GM21717 (cell line): ENCODE measurements around the gene NPDC1.
"Not testable (repeated sequence)": the region's sequence is repeated elsewhere in the genome, so short reads cannot be mapped to it uniquely, and the experiment has no call there.

ENCODE experiments used
- ATAC-seq: cut with Tn5 transposase; IDR thresholded peaks from one replicate; pipeline ENCODE4 v1.9.1; 2021; ENCODE audit warnings: mild to moderate bottlenecking, moderate library complexity; ENCODE audit not compliant: unreplicated experiment

Gene NPDC1

DNA sequence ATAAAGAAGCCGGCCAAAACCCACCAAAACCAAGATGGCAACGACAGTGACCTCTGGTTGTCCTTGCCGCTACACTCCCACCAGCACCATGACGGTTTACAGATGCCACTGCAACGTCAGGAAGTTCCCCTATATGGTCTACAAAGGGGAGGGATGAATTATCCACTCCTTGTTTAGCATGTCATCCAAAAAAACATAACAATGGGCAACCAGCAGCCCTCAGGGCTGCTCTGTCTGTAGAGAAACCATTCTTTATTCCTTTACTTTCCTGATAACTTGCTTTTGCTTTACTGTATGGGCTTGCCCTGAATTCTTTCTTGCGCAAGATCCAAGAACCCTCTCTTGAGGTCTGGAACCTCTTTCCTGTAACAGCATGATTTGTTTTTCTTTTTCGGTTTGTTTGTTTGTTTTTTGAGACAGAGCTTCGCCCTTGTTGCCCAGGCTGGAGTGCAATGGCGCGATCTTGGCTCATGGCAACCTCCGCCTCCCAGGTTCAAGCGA, 29.3 kb upstream of the NPDC1 start:
- ATAC-seq = no peak

- no peak for ATAC-seq
Measured at GRCh38 chr9:137074657-137075274, 28.8 kb upstream of the NPDC1 start.

DNA sequence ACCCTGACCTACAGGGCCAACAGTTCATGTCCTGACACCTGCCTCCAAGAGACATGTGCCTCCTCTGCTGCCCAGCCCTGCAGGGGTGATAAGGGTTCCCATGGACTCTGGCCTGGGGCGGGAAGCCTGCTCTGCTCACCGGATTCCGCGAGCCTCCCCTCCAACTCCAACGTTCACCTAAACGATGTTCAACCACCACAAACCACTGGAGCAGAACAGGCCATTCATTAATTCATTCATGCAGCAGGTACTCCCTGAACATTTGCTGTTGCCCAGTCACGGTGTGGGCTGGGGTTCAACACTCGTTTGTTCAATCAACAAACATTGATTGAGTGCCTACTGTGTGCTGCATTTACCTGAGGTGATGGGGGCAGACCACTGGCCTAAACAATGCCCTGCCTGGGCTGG, 28.0 kb upstream of the NPDC1 start:
- ATAC-seq = no peak

DNA sequence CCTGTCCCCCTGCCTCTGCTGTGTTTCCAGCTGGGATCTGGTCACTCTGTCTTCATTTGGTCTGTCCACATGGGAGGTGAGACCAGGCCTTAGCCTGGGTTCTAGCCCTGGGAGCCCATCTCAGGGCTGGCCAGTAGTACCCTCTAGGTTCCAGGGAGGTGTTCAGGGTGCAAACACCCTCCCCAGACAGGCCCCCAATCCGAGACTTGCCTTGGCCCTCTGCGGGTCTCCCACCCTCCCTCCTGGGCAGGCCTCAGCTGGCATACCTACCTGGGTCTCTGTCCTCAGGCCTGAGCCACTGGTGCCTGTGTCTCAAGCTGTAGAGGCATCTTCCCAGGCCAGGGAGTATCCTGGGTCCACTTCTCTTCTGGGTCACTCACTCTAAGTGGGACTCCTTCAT, 25.3 kb upstream of the NPDC1 start:
- no peak for ATAC-seq

GRCh38 chr9:137070906-137071275, 24.9 kb upstream of the NPDC1 start:
- ATAC-seq = no peak

GRCh38 chr9:137070201-137070905, 24.4 kb upstream of the NPDC1 start, which contains the start of gene SAPCD2:
SAPCD2 (minus strand) TSS chr9:137070557; CDS start chr9:137070460, 97 bp downstream.
- ATAC-seq = peak; percentile 47

DNA sequence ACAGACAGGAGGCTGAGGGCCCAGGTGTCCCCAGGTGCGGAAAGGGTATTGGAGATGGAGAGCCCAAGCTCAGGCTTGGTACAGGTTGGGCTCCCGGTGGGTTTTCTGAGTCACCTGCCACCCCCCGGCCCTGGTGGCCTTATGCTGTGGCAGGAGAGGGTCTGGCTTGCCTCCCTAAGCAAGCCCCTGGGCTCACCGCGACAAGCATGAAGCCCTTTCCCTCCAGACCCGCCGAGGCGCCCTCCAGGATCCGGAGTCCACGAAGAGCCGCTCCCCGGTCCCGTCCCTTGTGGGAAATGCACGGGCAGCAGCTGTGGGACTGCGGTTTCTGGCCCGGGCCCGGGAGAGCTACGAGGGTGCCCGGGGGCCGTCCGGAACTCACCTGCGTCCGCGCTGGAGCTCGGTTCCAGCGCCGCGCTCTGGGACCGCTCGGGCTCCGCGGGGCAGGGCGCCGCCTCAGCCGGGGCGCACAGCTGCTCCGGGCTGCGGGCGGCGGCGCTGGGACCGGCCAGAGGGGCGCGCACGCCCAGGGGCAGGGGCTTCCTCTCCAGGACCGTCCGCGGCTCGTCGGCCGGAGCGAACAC, 23.6 kb upstream of the NPDC1 start:
- no peak for ATAC-seq

GRCh38 chr9:137068539-137069507, 22.8 kb upstream of the NPDC1 start:
- no peak for ATAC-seq

DNA sequence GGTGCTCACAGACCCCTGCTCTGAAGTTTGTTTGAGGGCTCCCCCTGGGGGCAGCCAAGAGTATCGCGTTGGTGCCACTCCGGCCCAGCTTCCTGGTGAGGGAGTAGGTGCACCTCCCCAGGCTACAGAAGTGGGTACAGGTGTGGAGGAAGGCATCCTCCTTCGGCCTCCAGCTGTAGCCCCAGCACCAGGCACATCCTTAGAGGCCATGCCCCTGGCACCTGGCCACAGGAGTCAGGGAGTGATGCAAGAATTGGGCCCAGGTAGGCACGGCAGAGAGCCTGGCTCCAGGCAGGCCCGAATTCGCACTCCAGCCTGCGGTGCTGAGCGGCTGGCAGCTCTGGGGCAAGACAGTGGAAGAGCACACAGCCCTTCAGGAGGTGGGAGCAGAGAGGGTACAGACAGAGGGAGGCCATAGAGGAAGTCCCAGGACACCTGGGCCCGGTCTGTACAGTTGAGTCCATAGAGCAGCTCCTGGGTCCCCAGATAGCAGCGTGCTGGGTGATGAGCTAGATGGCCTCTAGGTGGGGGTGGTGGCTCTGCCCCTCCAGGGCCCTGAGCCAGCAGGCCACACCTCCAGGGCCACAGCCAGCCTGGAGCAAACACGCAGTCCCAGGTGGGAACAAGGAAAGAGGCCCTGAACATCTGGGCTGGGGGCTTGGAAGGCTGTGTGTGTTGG, 22.0 kb upstream of the NPDC1 start:
- no peak for ATAC-seq

DNA sequence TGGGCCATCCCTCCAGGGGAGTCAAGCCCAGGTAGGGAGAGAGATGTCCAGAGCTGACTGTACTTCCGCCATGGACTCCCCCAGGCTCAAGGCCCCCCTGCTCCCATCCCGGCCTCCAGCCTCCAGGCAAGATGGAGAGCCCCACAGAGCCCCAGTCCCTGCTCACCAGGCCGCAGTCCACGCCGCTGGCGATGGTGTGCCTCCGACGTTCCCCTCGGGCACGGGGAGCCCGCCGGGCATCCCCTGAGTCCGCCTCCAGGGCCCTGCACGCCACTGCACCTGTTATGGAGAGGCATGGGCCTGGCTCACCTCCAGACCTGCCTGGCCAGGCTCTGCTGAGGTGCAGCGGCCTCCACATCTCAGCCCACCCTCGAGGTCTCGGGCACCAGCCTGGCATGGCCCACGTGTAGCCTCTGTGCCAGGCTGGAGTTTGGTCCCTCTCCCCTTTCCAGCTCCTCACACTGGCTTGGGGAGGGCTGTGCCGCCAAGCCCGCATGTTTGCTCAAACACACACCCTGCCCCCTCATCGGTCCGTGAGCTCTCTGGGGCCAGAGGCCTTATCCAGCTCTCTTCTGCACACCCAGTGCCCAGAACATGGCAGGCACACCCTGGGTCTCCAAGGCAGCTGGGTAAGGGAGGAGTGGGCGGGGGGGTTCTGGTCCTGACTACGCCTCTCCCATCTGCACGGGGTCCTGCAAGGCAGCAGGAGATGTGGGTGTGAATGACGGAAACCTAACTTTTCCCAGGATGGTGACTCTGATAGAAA, 20.3 kb upstream of the NPDC1 start:
- ATAC-seq = no peak

GRCh38 chr9:137065336-137065967, 19.5 kb upstream of the NPDC1 start:
- ATAC-seq = no peak

GRCh38 chr9:137064880-137065164, 18.8 kb upstream of the NPDC1 start:
- no peak for ATAC-seq

GRCh38 chr9:137064027-137064879, 18.3 kb upstream of the NPDC1 start:
- ATAC-seq = no peak

DNA sequence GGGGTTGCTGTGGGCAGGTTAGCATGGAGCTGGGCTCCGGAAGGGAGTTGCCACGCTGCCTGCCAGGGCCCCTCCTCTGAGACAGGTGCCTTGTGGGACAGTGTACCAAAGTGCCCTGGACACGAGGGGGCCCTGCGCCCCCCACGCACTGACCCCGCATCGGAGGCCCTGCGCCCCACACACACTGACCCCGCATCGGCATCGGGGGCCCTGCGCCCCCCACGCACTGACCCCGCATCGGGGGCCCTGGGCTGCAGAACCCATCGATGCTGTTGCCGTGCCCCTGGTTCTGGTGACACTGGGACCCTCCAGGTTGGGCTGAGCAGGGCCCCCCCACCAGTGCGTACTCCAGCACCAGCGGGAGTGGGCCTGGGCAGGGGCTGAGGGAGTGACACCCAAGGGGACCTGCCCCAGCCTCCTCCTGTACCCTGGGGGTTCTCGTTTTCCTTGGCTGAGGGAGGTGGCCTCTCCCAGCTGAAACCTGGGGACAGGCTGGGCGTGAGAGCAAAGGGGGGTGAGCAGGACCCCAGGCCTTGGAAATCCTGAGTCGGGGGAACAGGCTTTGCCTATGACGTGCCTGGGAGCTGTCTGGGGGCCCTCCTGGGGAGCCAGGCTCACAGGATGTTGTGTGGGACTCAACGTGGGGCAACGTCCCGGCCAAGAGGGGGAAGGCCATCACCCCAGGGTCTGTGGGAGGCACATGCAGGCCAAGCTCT, 17.5 kb upstream of the NPDC1 start:
- ATAC-seq = no peak

DNA sequence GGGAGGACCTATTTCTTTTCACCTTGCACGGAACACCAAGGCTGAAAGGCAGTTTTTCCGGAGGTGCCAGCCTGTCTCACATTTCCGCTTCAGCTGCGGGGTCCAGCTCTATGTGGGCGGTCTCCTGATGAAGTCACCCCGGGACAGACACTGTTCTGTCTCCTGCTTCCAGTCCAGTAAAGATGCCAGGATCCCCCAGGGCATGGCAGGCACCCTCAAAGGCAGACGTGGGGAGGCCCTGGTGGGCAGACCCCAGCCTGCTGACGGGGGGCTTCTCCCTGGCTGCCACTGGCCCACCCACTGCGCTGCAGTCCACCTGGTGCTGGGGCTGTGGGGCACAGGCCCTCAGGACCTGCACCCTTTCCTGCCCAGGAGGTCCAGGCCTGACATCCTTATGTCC, 16.8 kb upstream of the NPDC1 start:
- ATAC-seq = not testable (repeated sequence)

- ATAC-seq = no peak
Measured at GRCh38 chr9:137062384-137062783, 16.4 kb upstream of the NPDC1 start.

DNA sequence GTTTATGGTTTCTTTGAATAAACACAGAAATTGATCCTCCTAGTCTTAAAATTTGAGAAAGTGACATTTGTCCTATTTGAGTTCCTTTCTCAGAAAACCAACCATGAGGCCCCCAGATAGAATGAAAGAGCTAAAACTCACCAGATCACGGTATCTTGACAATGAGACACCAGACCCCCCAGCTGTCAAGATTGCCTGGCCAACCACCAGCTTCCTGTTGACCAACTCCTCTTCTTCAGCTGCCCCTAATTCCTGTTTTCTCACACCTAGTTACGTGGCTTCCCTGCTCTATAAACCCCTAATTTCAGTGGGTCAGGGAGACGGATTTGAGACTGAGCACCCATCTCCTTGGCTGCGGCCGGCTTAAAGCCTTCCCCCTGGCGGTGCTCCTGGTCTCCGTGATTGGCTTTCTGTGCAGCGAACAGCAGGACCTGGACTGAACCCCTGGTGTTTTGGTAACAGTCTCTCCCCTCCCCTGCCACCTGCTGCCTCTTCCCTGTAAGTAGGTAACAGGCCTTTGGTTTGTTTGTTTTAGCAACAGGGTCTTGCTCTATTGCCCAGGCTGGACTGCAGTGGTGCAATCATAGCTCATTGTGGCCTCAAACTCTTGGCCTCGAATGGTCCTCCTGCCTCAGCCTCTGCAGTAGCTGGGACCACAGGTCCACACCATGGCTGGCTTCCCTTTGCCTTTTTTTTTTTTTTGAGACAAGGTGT, 12.7 kb upstream of the NPDC1 start:
- ATAC-seq = no peak
